ENCODE results near the gene PRKAB2.

DNA sequence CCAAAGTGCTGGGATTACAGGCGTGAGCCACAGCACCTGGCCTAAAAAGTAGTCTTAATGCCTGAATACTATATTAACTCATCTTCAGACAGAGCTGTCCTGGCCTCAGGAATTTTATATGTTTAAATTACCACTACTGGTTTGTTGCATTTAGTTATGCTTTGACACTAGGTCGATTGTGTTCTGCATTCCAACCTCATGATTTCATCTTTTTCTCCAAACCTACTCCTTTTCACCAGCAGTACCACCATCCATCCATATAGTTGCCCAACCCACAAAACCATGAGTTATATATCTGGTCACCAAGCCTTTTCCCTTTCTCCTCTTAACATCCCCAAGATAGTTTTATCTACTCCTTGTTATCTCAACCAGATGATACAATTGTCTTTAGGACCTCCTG lies 30.3 kb upstream of the PRKAB2 start:
- TF ChIP-seq, protein P1, sequence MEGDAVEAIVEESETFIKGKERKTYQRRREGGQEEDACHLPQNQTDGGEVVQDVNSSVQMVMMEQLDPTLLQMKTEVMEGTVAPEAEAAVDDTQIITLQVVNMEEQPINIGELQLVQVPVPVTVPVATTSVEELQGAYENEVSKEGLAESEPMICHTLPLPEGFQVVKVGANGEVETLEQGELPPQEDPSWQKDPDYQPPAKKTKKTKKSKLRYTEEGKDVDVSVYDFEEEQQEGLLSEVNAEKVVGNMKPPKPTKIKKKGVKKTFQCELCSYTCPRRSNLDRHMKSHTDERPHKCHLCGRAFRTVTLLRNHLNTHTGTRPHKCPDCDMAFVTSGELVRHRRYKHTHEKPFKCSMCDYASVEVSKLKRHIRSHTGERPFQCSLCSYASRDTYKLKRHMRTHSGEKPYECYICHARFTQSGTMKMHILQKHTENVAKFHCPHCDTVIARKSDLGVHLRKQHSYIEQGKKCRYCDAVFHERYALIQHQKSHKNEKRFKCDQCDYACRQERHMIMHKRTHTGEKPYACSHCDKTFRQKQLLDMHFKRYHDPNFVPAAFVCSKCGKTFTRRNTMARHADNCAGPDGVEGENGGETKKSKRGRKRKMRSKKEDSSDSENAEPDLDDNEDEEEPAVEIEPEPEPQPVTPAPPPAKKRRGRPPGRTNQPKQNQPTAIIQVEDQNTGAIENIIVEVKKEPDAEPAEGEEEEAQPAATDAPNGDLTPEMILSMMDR (conservative IDR thresholded peaks at IDR 0.05): no peak
- TF ChIP-seq ZFX (IDR thresholded peaks at IDR 0.05): no peak
